ENCODE data around the gene XAB2.

DNA sequence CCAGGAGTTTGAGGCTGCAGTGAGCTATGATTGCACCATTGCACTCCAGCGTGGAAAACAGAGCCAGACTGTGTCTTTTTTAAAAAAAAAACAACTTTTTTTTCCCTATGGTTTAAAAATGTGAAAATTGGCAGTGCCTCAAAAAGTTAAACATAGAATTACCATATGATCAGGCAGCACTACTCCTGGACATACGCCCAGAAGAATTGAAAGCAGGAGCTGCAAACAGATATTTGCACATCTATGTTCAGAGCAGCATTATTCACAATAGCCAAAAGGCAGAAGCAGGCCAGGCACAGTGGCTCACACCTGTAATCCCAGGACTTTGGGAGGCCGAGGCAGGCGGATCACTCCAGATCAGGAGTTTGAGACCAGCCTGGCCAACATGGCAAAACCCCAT is 35.7 kb upstream of the XAB2 start:
- TF ChIP-seq SCRT2 (tag by site-specific recombination; IDR thresholded peaks at IDR 0.05) (no peak), IKZF3 (tag by site-specific recombination; IDR thresholded peaks at IDR 0.05) (no peak), HOXA7 (CRISPR knock-in tag; IDR thresholded peaks at IDR 0.05; ENCODE audit: borderline replicate concordance) (no peak), ZNF416 (tag by site-specific recombination; IDR thresholded peaks at IDR 0.05) (no peak), KLF7 (tag by site-specific recombination; IDR thresholded peaks at IDR 0.05; ENCODE audit: borderline replicate concordance) (no peak)
- TF ChIP-seq, protein P1, sequence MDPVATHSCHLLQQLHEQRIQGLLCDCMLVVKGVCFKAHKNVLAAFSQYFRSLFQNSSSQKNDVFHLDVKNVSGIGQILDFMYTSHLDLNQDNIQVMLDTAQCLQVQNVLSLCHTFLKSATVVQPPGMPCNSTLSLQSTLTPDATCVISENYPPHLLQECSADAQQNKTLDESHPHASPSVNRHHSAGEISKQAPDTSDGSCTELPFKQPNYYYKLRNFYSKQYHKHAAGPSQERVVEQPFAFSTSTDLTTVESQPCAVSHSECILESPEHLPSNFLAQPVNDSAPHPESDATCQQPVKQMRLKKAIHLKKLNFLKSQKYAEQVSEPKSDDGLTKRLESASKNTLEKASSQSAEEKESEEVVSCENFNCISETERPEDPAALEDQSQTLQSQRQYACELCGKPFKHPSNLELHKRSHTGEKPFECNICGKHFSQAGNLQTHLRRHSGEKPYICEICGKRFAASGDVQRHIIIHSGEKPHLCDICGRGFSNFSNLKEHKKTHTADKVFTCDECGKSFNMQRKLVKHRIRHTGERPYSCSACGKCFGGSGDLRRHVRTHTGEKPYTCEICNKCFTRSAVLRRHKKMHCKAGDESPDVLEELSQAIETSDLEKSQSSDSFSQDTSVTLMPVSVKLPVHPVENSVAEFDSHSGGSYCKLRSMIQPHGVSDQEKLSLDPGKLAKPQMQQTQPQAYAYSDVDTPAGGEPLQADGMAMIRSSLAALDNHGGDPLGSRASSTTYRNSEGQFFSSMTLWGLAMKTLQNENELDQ (tag by site-specific recombination; IDR thresholded peaks at IDR 0.05; ENCODE audit: low read depth) = no peak
- TF ChIP-seq, protein P2, sequence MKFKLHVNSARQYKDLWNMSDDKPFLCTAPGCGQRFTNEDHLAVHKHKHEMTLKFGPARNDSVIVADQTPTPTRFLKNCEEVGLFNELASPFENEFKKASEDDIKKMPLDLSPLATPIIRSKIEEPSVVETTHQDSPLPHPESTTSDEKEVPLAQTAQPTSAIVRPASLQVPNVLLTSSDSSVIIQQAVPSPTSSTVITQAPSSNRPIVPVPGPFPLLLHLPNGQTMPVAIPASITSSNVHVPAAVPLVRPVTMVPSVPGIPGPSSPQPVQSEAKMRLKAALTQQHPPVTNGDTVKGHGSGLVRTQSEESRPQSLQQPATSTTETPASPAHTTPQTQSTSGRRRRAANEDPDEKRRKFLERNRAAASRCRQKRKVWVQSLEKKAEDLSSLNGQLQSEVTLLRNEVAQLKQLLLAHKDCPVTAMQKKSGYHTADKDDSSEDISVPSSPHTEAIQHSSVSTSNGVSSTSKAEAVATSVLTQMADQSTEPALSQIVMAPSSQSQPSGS (tag by site-specific recombination; IDR thresholded peaks at IDR 0.05; ENCODE audit: low read depth) = no peak
- TF ChIP-seq, protein P3, sequence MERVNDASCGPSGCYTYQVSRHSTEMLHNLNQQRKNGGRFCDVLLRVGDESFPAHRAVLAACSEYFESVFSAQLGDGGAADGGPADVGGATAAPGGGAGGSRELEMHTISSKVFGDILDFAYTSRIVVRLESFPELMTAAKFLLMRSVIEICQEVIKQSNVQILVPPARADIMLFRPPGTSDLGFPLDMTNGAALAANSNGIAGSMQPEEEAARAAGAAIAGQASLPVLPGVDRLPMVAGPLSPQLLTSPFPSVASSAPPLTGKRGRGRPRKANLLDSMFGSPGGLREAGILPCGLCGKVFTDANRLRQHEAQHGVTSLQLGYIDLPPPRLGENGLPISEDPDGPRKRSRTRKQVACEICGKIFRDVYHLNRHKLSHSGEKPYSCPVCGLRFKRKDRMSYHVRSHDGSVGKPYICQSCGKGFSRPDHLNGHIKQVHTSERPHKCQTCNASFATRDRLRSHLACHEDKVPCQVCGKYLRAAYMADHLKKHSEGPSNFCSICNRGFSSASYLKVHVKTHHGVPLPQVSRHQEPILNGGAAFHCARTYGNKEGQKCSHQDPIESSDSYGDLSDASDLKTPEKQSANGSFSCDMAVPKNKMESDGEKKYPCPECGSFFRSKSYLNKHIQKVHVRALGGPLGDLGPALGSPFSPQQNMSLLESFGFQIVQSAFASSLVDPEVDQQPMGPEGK (tag by site-specific recombination; IDR thresholded peaks at IDR 0.05) = no peak
- TF ChIP-seq, protein P4, sequence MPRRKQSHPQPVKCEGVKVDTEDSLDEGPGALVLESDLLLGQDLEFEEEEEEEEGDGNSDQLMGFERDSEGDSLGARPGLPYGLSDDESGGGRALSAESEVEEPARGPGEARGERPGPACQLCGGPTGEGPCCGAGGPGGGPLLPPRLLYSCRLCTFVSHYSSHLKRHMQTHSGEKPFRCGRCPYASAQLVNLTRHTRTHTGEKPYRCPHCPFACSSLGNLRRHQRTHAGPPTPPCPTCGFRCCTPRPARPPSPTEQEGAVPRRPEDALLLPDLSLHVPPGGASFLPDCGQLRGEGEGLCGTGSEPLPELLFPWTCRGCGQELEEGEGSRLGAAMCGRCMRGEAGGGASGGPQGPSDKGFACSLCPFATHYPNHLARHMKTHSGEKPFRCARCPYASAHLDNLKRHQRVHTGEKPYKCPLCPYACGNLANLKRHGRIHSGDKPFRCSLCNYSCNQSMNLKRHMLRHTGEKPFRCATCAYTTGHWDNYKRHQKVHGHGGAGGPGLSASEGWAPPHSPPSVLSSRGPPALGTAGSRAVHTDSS (tag by site-specific recombination; IDR thresholded peaks at IDR 0.05) = no peak

All from HEK293 (cell line).